ENCODE data around the gene TM7SF3. TPM values are rescaled to one million over a fixed set of nuclear protein-coding genes. Genes with fewer than 3 reads are reported as not detected.

The TM7SF3 gene
- total RNA-seq, 4 donors from 2014 or later = 38.6 to 123 (median 47.5) TPM

- no peaks in the 10 kb centered on the region for H3K36me3 ChIP-seq
- WGBS, 2 donors (ENCODE audit: low coverage in 1 of 2) = 71 to 83% methylated on average over 1 of the region's 1 CpG
- no peaks in the 10 kb centered on the region for H3K9me3 ChIP-seq
- no peaks in the 10 kb centered on the region for H3K27me3 ChIP-seq
- no peak overlapping the region for H3K4me3 ChIP-seq
- peaks cover 3 to 49% (median 31%) of the 10 kb centered on the region in 4 donors for H3K4me1 ChIP-seq
- DNase-seq = no peak
- no peak for TF ChIP-seq EP300 (IDR thresholded peaks at IDR 0.05; ENCODE audit: low read depth)
- no peak for TF ChIP-seq CTCF (IDR thresholded peaks at IDR 0.05)
- no peak for TF ChIP-seq POLR2AphosphoS5 (IDR thresholded peaks at IDR 0.05)
- no peak for TF ChIP-seq POLR2A (IDR thresholded peaks at IDR 0.05)
- intact Hi-C loops (cut with DNase I; ENCODE audit: low total_unique reads) (no loop called here), in situ Hi-C loops (cut with MboI; ENCODE audit: low pct_ligation_motif_present in 1 of 4, low pct_unique_long_range_greater_than_20kb in 1 of 4, low sequenced_read_pairs in 3 of 4) (no loop called here)
- peak overlapping the region; percentile 18 to 93 (median 34) for H3K27ac ChIP-seq
These were observed 73.0 kb downstream of the TM7SF3 start for GRCh38 chr12:26941215-26941594.

GRCh38 chr12:26940516-26941214, 73.5 kb downstream of the TM7SF3 start:
- Histone ChIP-seq H3K4me3 (peak overlapping the region in 2 of 4 donors; percentile 75 to 76), H3K27me3 (no peaks in the 10 kb centered on the region), H3K36me3 (no peaks in the 10 kb centered on the region), H3K27ac (peak overlapping the region; percentile 4 to 93 (median 34)), H3K9me3 (no peaks in the 10 kb centered on the region), H3K4me1 (peaks cover 3 to 54% (median 37%) of the 10 kb centered on the region in 4 donors)
- no peak for DNase-seq
- intact Hi-C loops (cut with DNase I; ENCODE audit: low total_unique reads) (no loop called here), in situ Hi-C loops (cut with MboI; ENCODE audit: low pct_ligation_motif_present in 1 of 4, low pct_unique_long_range_greater_than_20kb in 1 of 4, low sequenced_read_pairs in 3 of 4) (no loop called here)
- TF ChIP-seq POLR2AphosphoS5 (IDR thresholded peaks at IDR 0.05) (no peak), EP300 (IDR thresholded peaks at IDR 0.05; ENCODE audit: low read depth) (no peak), POLR2A (IDR thresholded peaks at IDR 0.05) (no peak), CTCF (IDR thresholded peaks at IDR 0.05) (no peak)
- 73 to 91% methylated on average over 3 of the region's 3 CpGs for WGBS, 2 donors (ENCODE audit: low coverage in 1 of 2)

DNA sequence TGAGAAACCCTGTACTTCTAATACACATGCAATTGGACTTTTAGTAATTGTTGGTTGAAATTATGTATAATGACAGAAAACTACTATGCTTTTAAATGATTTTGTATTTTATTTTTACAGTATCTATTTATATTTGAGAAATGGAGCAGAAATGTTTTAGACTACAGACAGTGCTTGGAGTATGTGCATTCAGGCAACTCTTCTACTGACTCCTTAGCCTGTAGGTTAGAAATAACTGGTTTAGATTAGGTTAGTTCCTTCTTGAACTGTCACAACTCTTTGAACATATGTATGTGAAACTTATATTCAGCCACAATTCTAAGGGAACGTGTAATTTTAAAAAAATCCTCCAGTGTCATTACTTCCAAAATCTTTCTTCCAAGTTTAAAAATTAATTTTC, 74.2 kb downstream of the TM7SF3 start:
- 29 to 47% methylated on average over 1 of the region's 1 CpG for WGBS, 2 donors (ENCODE audit: low coverage in 1 of 2)
- Histone ChIP-seq H3K27ac (peak overlapping the region; percentile 93 to 97 (median 94)), H3K4me1 (peaks cover 6 to 56% (median 40%) of the 10 kb centered on the region in 4 donors), H3K27me3 (no peaks in the 10 kb centered on the region), H3K9me3 (no peaks in the 10 kb centered on the region), H3K36me3 (no peaks in the 10 kb centered on the region), H3K4me3 (peak overlapping the region in 3 of 4 donors; percentile 75 to 88 (median 76))
- no peak for TF ChIP-seq POLR2AphosphoS5 (IDR thresholded peaks at IDR 0.05)
- TF ChIP-seq CTCF (IDR thresholded peaks at IDR 0.05) = no peak
- no peak for TF ChIP-seq POLR2A (IDR thresholded peaks at IDR 0.05)
- TF ChIP-seq EP300 (IDR thresholded peaks at IDR 0.05; ENCODE audit: low read depth) = no peak
- intact Hi-C loops (cut with DNase I; ENCODE audit: low total_unique reads) = loop anchor here (5.0 kb wide), 1 partner anchor 72 kb away; the partner anchor contains the start of gene TM7SF3
- no peak for DNase-seq
- in situ Hi-C loops (cut with MboI; ENCODE audit: low pct_ligation_motif_present in 1 of 4, low pct_unique_long_range_greater_than_20kb in 1 of 4, low sequenced_read_pairs in 3 of 4) = no loop called here

GRCh38 chr12:26939192-26939832, 74.9 kb downstream of the TM7SF3 start:
- WGBS, 2 donors (ENCODE audit: low coverage in 1 of 2) = 2 to 4% methylated on average over 6 to 9 of the region's 9 CpGs
- no peaks in the 10 kb centered on the region for H3K9me3 ChIP-seq

More at GRCh38 chr12:26939192-26939832, 74.9 kb downstream of the TM7SF3 start:
- no peak for DNase-seq
- no peaks in the 10 kb centered on the region for H3K27me3 ChIP-seq
- no peaks in the 10 kb centered on the region for H3K36me3 ChIP-seq
- H3K4me1 ChIP-seq = peaks cover 6 to 54% (median 40%) of the 10 kb centered on the region in 4 donors
- peak overlapping the region; percentile 65 to 88 (median 76) for H3K4me3 ChIP-seq
- H3K27ac ChIP-seq = peak overlapping the region; percentile 93 to 97 (median 94)
- intact Hi-C loops (cut with DNase I; ENCODE audit: low total_unique reads) (loop anchor here (5.0 kb wide), 1 partner anchor 73 kb away; the partner anchor contains the start of gene TM7SF3), in situ Hi-C loops (cut with MboI; ENCODE audit: low pct_ligation_motif_present in 1 of 4, low pct_unique_long_range_greater_than_20kb in 1 of 4, low sequenced_read_pairs in 3 of 4) (no loop called here)
- no peak for TF ChIP-seq POLR2AphosphoS5 (IDR thresholded peaks at IDR 0.05)
- TF ChIP-seq CTCF (IDR thresholded peaks at IDR 0.05) = no peak
- no peak for TF ChIP-seq POLR2A (IDR thresholded peaks at IDR 0.05)
- TF ChIP-seq EP300 (IDR thresholded peaks at IDR 0.05; ENCODE audit: low read depth) = no peak

Data from transverse colon (tissue), 4 donors.